Measurements from ENCODE around the gene SPRED3.
A peak's percentile ranks its signal among the peaks of the same experiment; 100 is the strongest.

GRCh38 chr19:38362076-38362945, 26.2 kb upstream of the SPRED3 start:
- TF ChIP-seq, protein P1, sequence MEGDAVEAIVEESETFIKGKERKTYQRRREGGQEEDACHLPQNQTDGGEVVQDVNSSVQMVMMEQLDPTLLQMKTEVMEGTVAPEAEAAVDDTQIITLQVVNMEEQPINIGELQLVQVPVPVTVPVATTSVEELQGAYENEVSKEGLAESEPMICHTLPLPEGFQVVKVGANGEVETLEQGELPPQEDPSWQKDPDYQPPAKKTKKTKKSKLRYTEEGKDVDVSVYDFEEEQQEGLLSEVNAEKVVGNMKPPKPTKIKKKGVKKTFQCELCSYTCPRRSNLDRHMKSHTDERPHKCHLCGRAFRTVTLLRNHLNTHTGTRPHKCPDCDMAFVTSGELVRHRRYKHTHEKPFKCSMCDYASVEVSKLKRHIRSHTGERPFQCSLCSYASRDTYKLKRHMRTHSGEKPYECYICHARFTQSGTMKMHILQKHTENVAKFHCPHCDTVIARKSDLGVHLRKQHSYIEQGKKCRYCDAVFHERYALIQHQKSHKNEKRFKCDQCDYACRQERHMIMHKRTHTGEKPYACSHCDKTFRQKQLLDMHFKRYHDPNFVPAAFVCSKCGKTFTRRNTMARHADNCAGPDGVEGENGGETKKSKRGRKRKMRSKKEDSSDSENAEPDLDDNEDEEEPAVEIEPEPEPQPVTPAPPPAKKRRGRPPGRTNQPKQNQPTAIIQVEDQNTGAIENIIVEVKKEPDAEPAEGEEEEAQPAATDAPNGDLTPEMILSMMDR (IDR thresholded peaks at IDR 0.05), result peak in 1 of 3 donors; percentile 9
- TF ChIP-seq POLR2A (IDR thresholded peaks at IDR 0.05), result peak; percentile 25
